SKM-1 treated with dmso at 0.1 percent for 144 hours (cell line): ENCODE results near the gene KCNA10.

Source experiments
- DNase-seq: peaks from one replicate; lab custom pipeline; 2025; ENCODE audit not compliant: unreplicated experiment; lab: John Stamatoyannopoulos, UW

The KCNA10 gene

DNA sequence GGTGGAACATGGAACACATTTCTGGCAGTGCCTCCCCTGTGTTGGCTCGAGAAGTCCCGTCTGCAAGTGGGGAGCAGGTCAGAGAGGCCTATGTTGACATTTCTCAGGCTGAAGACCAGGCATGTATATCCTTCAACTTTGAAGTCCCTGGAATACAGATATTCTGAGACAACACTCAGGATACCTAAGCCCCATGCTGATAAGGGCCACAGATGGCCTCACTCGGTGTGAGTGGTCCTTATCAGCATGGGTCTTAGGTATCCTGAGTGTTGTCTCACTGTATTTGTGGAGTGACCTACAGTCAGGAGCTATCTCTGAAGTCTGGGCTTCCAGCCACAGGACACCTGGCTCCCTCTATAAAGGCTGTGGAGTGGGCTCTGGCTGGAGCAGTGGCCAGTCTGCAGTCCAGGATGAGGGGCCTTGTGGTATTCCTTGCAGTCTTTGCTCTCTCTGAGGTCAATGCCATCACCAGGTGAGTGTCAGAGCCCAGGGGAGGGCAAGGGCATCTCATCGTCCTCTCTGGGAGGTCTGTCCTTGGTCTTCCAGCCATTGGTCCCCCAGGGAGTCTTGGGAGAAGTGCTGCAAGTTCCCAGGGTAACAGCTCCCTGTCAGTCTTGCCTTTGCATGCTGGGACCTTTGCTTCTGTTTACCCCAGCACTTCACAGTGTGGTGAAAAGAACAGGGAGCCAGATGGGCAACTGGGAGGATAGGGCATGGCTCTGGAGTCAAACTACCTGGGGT, 38.4 kb downstream of the KCNA10 start:
- DNase-seq, result no peak

DNA sequence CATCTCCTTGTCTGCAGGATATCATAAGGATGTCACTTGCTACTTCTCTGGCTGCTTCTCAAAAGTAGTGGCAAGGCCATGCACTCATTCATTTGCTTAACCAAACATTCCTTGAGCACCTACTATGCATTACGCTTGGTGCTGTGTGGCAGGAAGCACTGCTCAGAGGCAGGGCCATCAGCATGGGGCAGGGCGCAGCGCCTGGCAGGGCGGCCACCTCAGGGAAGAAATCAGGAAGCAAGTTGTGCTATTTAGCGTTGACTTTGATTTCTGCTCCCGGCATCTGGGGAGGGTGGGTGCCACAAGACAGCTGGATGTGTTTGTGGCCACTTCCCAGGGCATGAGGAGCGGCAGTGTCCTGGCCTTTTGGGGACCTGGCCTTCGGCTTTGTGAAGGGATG, 40.1 kb downstream of the KCNA10 start:
- DNase-seq, result no peak

DNA sequence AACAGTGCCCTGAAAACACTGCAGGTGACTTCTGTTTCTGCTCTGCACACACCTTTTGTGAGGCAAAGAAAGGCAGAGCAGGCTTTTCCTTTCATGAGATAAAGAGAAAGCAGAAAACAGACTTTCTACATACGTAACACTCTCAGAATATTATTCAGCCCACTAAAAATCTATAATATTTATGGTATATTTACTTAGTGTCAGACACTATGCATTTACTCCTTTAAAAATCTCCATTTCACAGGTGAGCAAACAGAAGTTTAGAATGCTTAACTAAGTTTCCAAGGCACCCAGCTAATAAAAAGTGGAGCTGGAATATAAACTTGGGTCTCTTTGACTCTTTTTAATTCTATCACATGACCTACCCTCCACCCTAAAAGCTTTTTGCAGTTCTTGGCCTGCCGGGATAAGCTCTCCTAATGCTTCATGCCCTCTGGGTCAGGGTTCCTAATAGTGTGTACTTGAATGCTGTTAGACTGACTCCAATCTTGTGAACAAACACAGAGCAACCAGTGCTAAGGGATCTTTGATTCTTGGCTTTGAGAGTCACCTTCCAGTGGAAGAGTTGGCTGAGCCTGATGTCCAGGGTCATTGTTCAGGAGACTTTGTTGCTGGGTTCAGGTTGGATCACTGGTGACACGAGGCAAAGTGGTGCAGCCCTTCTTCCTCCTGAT, 40.9 kb downstream of the KCNA10 start:
- no peak for DNase-seq

DNA sequence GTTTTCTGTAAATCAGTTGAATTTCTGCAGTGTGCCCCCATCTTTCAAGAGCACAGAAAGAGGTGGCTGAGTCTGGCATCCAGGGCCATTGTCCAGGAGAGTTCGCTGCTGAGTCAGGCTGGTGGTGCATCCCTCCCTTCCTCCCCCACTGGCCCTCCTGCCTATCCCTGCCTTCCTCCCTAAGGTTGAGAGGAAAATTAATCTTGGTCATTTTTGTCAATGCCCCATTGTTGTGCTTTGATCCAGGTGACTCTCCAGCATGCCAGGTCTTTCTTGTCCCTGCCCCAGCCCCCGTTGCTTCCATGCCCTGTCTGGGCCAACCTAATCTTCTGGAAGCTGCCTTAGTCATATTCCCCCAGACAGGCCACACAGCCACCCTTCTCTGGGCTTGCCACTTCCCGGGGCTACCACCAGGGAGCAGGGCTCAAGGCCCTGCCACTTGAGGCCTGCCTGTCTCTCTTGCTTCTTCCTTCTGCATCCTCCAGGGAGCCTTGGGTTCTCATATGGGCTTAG, 41.5 kb downstream of the KCNA10 start:
- DNase-seq, result no peak

DNA sequence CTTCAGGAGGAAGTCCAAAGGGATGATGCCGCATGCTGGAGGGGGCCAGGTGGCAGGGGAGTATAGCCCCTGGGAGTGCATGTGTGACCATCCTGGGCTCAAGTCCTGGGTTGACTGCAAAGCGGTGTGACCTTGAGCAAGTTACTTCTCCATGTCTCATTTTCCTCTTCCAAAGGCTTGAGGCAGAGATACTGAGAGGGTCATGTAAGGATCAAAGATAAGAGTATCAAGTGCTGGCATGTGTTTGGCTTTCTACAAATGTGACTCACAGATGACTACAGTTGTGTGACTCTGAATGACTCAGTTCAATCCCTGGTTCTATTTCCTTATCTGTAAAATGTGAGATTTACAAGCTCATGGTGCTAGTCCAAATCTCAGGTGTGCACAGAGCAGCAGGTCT, 41.9 kb downstream of the KCNA10 start:
- DNase-seq, result no peak

DNA sequence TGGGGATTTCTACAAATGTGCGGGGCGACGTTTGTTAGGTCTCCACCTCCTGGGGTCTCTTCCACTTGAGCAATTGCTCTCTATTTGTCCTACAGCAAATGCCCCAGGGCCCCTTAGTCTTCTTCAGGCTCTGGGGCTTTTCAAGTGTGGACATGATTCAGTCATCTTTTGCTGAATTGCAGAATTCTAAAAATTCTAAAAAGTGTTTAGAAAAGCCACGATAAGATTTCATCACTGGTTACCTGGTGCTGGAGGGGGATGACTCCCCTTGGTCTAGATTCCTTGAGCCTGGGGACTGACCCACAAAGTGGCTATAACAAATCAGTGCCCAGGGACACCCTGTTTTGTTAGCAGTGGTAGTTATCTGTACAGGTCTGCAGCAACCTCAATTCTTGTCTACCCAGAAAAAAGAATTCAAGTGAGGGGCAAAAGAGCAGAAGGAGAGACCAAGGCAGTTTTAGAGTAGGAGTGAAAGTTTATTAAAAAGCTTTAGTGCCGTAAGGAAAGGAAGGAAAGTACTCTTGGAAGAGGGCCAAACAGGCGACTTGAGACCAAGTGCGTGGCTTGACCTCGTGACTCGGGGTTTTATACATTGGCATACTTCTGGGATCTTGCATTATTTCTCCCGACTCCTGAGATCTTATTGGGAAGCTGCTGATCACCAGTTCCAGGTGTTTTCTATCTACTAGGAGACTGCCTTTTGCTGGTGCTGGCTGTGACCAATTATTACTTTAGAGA, 42.8 kb downstream of the KCNA10 start:
- DNase-seq, result no peak

DNA sequence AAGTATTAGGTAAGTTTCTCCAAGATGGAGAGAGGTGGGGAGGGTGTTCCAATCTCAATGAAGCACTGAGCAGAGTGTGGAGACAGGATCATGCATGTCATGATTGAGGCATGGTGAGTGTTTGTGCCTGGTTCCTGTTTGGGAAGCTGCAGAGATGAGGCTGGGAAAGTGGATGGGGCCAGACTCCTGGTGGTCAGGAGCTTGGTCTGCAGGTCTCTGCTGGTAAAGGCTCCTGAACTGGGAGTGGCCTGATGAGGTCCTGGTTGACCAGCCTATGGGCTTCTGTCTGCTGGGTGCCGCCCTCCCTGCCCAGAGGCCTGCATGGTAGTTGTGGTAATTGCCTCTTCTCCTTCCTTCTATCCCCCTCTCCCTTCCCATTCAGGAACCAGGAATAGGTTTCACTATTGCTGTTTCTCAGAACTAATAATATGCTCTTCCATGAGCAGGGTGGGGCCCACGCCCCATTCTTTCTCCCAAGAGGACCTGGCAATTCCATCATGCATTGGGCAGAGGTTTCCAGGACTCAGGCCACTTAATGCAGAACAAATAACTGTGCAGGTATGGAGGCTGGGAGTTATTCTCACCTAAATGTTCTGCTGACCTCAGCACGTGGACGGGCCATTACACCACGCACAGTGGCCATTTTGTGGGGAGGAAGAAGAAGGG, 43.5 kb downstream of the KCNA10 start:
- no peak for DNase-seq

DNA sequence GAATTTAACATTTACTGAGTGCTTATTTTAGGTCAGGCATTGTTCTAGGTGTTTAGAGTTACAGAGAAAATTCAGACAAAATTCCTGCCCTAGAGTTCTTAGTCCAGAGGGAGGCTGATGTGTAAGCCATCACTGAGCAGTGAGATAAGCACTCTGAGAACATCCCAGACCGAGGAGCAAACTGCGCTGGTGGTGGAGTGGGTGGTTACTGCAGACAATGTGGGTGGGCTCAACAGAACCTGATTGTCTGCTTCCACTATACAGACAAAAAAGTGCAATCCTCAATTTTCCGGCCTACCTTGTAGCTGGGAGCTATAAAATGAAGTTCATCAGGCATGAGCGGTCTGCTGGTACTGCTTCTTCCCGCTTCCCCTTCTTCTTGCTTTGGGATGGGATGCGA, 44.5 kb downstream of the KCNA10 start:
- DNase-seq, result no peak

DNA sequence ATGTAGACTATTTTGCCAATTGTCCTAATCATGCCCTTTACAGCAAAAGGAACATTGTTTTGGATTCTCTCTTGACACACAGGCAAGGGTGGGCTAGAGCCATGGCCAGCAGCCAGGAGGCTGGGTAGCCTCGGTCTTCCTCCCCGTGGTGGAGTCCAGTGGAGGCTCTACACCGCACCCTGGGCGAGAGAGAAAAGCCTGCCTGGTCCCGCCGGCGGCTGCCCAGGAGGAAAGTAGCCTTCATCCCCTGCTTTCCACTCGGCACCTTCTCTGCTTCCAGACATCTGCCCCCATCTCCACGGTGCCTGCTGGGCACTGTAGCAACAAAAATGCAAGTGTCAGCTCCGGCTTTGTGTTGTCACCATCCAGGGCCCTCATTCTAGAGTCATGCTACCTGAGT, 46.4 kb downstream of the KCNA10 start:
- no peak for DNase-seq

DNA sequence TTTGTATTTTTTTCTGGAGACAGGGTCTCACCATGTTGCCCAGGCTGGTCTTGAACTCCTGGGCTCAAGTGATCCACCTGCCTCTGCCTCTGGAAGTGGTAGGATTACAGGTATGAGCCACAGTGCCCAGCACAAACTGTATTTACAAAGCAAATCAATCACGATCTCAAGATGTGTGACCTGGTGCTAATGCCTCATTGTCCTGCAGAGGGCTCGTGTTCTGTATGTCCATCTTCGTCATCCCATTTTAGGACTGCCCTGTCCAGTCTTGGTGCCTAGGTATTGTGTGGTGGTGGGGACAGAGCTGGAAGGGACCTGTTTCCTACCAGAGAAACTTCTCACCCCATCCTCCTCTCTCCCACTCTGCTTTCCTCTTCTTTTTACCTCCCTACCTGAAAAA, 47.8 kb downstream of the KCNA10 start:
- DNase-seq, result no peak
